ENCODE results near the gene KIFBP.
A peak's percentile ranks its signal among the peaks of the same experiment; 100 is the strongest.

The KIFBP gene

GRCh38 chr10:69052736-69053135 is 64.1 kb downstream of the KIFBP start:
- no peak for DNase-seq

DNA sequence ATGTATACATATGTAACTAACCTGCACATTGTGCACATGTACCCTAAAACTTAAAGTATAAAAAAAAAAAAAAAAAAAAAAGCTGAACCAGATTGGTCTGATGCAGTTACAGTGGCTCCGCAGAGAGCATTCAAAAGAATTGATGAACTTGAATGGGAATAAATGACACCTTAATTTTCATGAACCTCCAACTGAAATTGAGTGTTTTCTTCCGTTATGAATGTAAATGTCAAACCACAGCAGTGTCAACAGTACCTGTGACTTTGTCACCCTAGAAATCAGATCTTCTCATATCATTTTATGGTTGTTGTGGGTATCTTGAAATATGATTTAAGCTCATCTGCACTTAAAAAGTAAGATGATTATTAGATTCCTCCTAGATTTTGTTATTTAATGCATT is 66.6 kb downstream of the KIFBP start:
- DNase-seq = no peak

GRCh38 chr10:69056129-69056528 is 67.5 kb downstream of the KIFBP start:
- DNase-seq = no peak

DNA sequence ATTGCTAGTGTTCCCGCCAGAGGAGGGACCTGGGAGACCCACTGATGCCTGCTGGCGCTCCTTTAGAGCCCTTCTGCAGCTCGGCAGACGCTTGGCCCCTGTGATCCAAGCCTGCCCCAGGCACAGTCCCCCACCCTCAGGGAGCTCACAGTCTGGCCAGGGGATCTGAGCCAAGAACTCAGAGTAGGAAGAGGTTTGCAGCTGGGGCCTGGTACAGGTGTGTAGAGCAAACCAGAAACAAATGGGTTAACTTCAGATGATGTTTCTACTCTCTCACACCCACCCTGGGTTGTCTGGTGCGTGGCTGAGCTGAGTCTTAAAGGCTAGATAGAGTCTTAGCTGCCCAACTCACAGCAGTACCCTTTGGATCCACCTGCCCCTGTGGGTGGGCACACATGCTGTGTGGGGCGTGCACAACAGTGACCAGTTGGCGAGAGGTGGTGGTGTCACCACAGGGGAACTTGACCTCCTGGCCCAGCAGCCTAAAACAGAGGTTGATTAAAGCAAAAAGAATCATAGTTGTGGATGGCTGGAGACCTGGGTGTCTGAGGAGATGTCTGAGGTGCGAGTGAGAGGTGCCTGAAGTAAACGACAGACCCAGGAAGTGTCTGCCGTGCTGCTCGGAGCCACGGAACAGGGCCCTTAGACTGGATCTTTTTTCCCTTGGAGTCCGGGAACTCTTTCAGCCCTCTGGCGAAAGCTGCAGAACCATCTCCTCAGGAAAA is 68.1 kb downstream of the KIFBP start:
- DNase-seq = no peak

GRCh38 chr10:69057261-69057950 is 68.8 kb downstream of the KIFBP start:
- peak in 1 of 6 experiments; percentile 16 for DNase-seq

DNA sequence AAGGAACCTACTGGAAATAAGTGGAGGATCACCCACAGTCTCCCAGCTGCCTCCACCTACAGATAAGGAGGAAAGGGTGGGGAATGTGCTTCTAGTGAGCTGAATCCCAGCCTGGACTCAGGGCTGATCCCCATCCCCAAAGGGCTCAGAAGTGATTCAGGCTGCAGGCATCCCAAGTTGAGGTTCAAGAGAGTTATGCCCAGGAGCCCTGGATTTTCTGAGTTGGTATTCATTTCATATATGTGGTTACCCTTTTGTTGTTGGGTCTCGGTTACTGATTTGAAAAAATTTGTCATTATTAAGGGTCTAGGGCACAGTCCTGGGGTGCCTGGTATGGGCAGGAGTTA is 69.3 kb downstream of the KIFBP start:
- DNase-seq = no peak

- DNase-seq = no peak
Measured at GRCh38 chr10:69060127-69060798, 71.7 kb downstream of the KIFBP start.

GRCh38 chr10:69061305-69062161 is 72.9 kb downstream of the KIFBP start:
- peak; percentile 5 to 55 (median 18) for DNase-seq

DNA sequence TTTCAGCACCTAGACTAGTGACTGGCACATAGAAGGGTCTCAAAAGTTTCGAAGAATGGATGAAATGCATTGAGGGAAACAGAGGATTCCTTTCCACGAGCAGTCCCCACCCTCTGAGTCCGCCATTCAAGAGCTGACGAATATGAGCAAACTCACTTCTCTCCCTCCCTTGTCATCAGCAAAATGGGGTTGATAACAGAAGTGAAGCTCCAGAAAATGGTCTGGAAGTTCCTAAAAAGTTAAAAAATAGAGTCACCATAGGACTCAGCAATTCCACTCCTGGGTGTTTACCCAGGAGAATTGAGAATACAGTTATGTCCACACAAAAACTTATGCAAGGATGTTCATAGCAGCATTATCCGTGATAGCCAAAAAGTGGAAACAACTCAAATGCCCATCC is 74.3 kb downstream of the KIFBP start:
- DNase-seq = no peak

DNA sequence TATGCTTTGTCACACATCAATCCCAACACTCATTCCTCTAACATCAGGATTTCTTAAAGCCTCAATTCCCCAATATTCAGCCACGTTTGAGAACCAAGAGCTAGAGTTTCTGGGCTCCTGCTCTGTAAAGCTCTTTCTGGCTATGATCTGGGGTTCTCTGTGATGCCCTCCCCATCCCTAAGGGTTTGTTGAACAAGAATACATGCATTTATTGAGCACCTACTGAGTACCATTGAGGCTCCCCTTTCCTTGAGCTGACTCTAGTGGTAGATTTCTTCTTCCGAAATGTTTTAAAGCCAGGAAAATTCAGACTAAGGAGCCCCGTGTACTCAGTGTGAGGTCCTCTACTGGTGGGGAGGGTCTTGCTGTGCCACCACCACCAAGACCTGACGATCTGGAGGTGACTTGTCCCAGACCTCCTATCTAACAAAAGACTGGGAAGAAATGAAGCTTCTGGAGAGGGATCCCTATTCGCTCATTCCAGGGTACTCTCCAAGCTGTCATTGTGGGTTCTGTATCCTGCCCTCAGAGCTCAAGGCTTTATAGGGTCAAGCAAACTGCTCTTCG is 76.2 kb downstream of the KIFBP start:
- no peak for DNase-seq

- no peak for DNase-seq
Measured at GRCh38 chr10:69065406-69066361, 77.1 kb downstream of the KIFBP start.

All from stimulated activated naive CD4-positive, alpha-beta T cell (primary cell).